Spleen (tissue), 11 donors: ENCODE measurements around the gene SPATS2. TPM values are rescaled to one million over a fixed set of nuclear protein-coding genes. Genes with fewer than 3 reads are reported as not detected.

Source experiments
- DNase-seq: peaks from one replicate; pipeline ENCODE4 v3.0.0-alpha.2; 2020
- H3K27ac ChIP-seq, 8 donors: fragments of 200-600 bp; sonication (generic) in 7 of 8; 1 replicate in 4 of 8; 2 replicates in 4 of 8; pipeline versions ENCODE4 v1.5.0 to v1.8.0; 2016 to 2021; ENCODE audit warnings: inconsistent platforms in 4 of 8, mild to moderate bottlenecking in 4 of 8, moderate library complexity in 1 of 8
- H3K27me3 ChIP-seq, 7 donors: fragments of 200-600 bp; sonication (generic) in 6 of 7; replicated peaks in 1 of 7; 1 replicate in 4 of 7; 2 replicates in 3 of 7; pipeline versions ENCODE4 v1.5.0 to v1.8.0; 2016 to 2021; ENCODE audit warnings: inconsistent platforms in 3 of 7, mild to moderate bottlenecking in 1 of 7
- H3K36me3 ChIP-seq, 6 donors: fragments of 200-600 bp; sonication (generic) in 5 of 6; 1 replicate in 4 of 6; 2 replicates in 2 of 6; pipeline versions ENCODE4 v1.5.0 to v1.8.0; 2016 to 2021; ENCODE audit warnings: inconsistent platforms in 2 of 6
- H3K4me1 ChIP-seq, 6 donors: fragments of 200-600 bp; sonication (generic) in 5 of 6; 1 replicate in 3 of 6; 2 replicates in 3 of 6; pipeline versions ENCODE4 v1.5.0 to v1.8.0; 2016 to 2021; ENCODE audit warnings: inconsistent platforms in 3 of 6
- H3K4me3 ChIP-seq, 8 donors: fragments of 200-600 bp; sonication (generic) in 7 of 8; 1 replicate in 4 of 8; 2 replicates in 4 of 8; pipeline versions ENCODE4 v1.5.0 to v1.8.0; 2016 to 2021; ENCODE audit warnings: inconsistent platforms in 4 of 8, mild to moderate bottlenecking in 4 of 8, moderate library complexity in 2 of 8
- H3K9me3 ChIP-seq, 8 donors: fragments of 200-600 bp; sonication (generic) in 7 of 8; 1 replicate in 4 of 8; 2 replicates in 4 of 8; pipeline versions ENCODE4 v1.5.0 to v1.8.0; 2016 to 2021; ENCODE audit warnings: inconsistent platforms in 4 of 8
- CTCF ChIP-seq, 11 experiments: fragments of 200-600 bp in 7 of 11; fragments of 450-650 bp in 4 of 11; sonication (generic) in 4 of 11; IDR thresholded peaks in 8 of 11; conservative IDR thresholded peaks in 3 of 11; 1 replicate in 7 of 11; 2 replicates in 4 of 11; pipeline versions ENCODE4 v1.4.0 to v1.8.0; 2016 to 2021; ENCODE audit warnings: antibody characterized with exemption in 11 of 11, inconsistent platforms in 4 of 11, mild to moderate bottlenecking in 1 of 11
- POLR2A ChIP-seq, 3 donors: fragments of 450-650 bp; IDR thresholded peaks; one replicate each; pipeline ENCODE4 v1.5.1; 2017; ENCODE audit warnings: antibody characterized with exemption in 3 of 3, mild to moderate bottlenecking in 1 of 3
- POLR2AphosphoS5 ChIP-seq, 3 donors: sonication (generic); formaldehyde crosslinking; IDR thresholded peaks; one replicate each; pipeline ENCODE4 v1.5.1; 2017; ENCODE audit warnings: antibody characterized with exemption in 3 of 3
- WGBS, 5 donors: extraction: QIAGEN DNeasy Blood & Tissue Kit in 3 of 5; methylation state at CpG; one replicate each; pipeline versions ENCODE4 v1.1.5 to v1.1.7; 2013 to 2018; 5-methylcytosine and 5-hydroxymethylcytosine counted together
- intact Hi-C: fragments of 100-400 bp; cut with DNase I; formaldehyde crosslinking; loops from one replicate; pipeline ENCODE4 v1.15.0; 2023; ENCODE audit warnings: low total_unique reads
- polyA plus RNA-seq, 3 donors: library from polyadenylated mRNA; stranded (reverse); fragments of 200-250 nt; gene quantifications; one replicate each; pipeline ENCODE4 v1.2.1, GENCODE V29; 2013
- total RNA-seq, 7 donors: library from RNA; depleted of rRNA in 3 of 7; stranded (reverse); fragments of >200 nt in 3 of 7; fragmentation: NEBNext Ultra II Directional in 4 of 7; extraction: Animal tissue kit (Norgen Biotek cat#: 25700) in 4 of 7; gene quantifications; one replicate each; pipeline versions ENCODE4 v1.1.0 to v1.2.1, GENCODE V29; 2016 to 2021
- donor health status: healthy with polysubstance abuse.
- donor health status: DM: no; HTN: no; CAD: no; lungs with moderate emphysema.
- donor health status: DM: no; HTN: no; CAD: no.
- donor health status: Bipolar disorder and iron deficiency.
- donor health status: healthy.
- donor health status: DM: no; HTN: no; CAD: no.
- donor health status: DM: yes; HTN: yes; CAD: no.

SPATS2 gene
- total and polyA plus RNA-seq, 10 donors = 7.1 to 27.0 (median 19.0) TPM

GRCh38 chr12:49465132-49465531, 97.9 kb downstream of the SPATS2 start:
- H3K4me1 ChIP-seq = peaks cover 0 to 22% (median 2%) of the 10 kb centered on the region in 6 donors
- H3K4me3 ChIP-seq = no peak overlapping the region
- TF ChIP-seq POLR2A (IDR thresholded peaks at IDR 0.05) = no peak
- TF ChIP-seq CTCF (IDR thresholded peaks at IDR 0.05 in 8 of 11, conservative IDR thresholded peaks at IDR 0.05 in 3 of 11) = no peak
- no peak for TF ChIP-seq POLR2AphosphoS5 (IDR thresholded peaks at IDR 0.05)
- intact Hi-C loops = no loop called here
- 96 to 100% (median 98%) methylated on average over 2 of the region's 2 CpGs for WGBS, 5 donors
- H3K27me3 ChIP-seq = no peaks in the 10 kb centered on the region
- H3K9me3 ChIP-seq = no peaks in the 10 kb centered on the region
- no peak for DNase-seq
- no peak overlapping the region for H3K27ac ChIP-seq
- peaks cover 0 to 15% (median 0%) of the 10 kb centered on the region in 6 donors for H3K36me3 ChIP-seq

DNA sequence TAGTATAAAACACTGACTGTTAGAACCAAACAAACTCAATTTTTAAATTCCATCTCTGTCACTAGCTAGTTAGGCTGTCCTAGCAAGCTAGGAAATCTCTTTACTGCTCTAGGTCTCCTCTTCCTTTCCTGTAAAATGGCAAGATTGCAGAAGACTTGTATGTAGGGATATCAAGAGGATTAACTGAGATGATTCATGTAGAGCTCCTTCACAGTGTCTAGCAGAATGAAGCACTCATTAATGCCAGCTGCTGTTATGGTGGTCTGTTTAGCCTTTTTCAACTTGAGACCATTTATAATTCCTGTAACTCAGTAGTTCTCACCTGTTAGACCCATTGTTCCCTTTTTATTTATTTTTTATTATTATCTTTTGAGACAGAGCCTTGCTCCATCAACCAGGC, 103.7 kb downstream of the SPATS2 start:
- intact Hi-C loops = no loop called here
- Histone ChIP-seq H3K4me1 (no peaks in the 10 kb centered on the region), H3K27me3 (no peaks in the 10 kb centered on the region), H3K27ac (no peak overlapping the region), H3K9me3 (no peaks in the 10 kb centered on the region), H3K36me3 (peaks cover 0 to 2% (median 0%) of the 10 kb centered on the region in 6 donors), H3K4me3 (no peak overlapping the region)
- TF ChIP-seq POLR2AphosphoS5 (IDR thresholded peaks at IDR 0.05) = no peak
- TF ChIP-seq POLR2A (IDR thresholded peaks at IDR 0.05) = no peak
- no peak for TF ChIP-seq CTCF (IDR thresholded peaks at IDR 0.05 in 8 of 11, conservative IDR thresholded peaks at IDR 0.05 in 3 of 11)
- DNase-seq = no peak

GRCh38 chr12:49471557-49471956, 104.3 kb downstream of the SPATS2 start:
- Histone ChIP-seq H3K4me3 (no peak overlapping the region), H3K27ac (no peak overlapping the region), H3K36me3 (peaks cover 0 to 8% (median 0%) of the 10 kb centered on the region in 6 donors), H3K9me3 (no peaks in the 10 kb centered on the region), H3K4me1 (no peaks in the 10 kb centered on the region), H3K27me3 (no peaks in the 10 kb centered on the region)
- DNase-seq = no peak
- TF ChIP-seq POLR2AphosphoS5 (IDR thresholded peaks at IDR 0.05) (no peak), CTCF (IDR thresholded peaks at IDR 0.05 in 8 of 11, conservative IDR thresholded peaks at IDR 0.05 in 3 of 11) (no peak), POLR2A (IDR thresholded peaks at IDR 0.05) (no peak)
- WGBS, 5 donors = 90 to 100% (median 93%) methylated on average over 1 of the region's 1 CpG
- intact Hi-C loops = no loop called here

DNA sequence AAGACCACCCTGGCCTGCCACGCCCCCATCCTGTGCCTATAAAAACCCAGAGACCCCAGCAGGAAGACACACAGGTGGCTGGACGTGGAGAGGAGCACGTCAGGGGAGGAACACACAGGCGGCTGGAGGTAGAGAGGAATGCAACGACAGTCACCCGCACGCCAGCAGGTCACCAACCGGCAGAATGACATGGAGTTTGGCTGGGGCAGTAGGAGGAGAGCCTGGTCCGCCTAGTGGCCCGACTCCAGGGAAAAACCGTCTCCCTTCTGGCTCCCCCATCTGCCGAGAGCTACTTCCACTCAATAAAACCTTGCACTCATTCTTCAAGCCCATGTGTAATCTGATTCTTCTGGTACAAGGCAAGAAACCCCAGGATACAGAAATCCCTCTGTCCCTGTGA, 108.8 kb downstream of the SPATS2 start:
- TF ChIP-seq POLR2AphosphoS5 (IDR thresholded peaks at IDR 0.05) (no peak), POLR2A (IDR thresholded peaks at IDR 0.05) (no peak), CTCF (IDR thresholded peaks at IDR 0.05 in 8 of 11, conservative IDR thresholded peaks at IDR 0.05 in 3 of 11) (no peak)
- Histone ChIP-seq H3K36me3 (peaks cover 0 to 8% (median 0%) of the 10 kb centered on the region in 6 donors), H3K9me3 (no peaks in the 10 kb centered on the region), H3K4me3 (no peak overlapping the region), H3K27me3 (no peaks in the 10 kb centered on the region), H3K4me1 (no peaks in the 10 kb centered on the region), H3K27ac (no peak overlapping the region)
- no peak for DNase-seq
- WGBS, 5 donors = 96 to 98% (median 97%) methylated on average over 8 to 12 of the region's 12 CpGs
- intact Hi-C loops = no loop called here
